ENCODE data around the gene PARVG. TPM values are rescaled to one million over a fixed set of nuclear protein-coding genes. Genes with fewer than 3 reads are reported as not detected.

The PARVG gene
- total RNA-seq, 1 experiment from 2014 or later, result 1.3 TPM

DNA sequence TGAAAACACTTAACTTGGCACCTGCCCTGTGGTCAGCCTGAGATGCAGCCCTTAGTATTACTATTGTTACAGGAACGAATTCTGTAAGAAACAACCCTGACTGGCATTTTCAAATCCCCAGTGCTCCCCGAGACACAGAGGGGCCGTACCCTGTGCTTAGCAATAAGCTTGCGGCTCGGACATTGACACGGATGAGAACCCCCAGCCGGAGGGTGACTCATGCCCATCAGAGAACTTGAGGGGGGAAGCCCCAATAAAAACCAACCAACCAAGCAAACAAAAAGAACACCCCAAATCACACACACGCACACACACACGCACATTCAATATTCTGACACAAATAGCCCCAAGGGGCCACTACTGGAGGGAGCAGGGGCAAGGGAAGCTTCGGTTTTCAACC is 68.2 kb downstream of the PARVG start:
- no CpG with 5 or more reads among the region's 10 CpGs for WGBS (ENCODE audit: extremely low coverage, insufficient read length, low lambda C conversion rate)
- no peaks in the 10 kb centered on the region for H3K9me3 ChIP-seq (ENCODE audit: control insufficient read depth, low read depth, low read length)
- H3K27me3 ChIP-seq (ENCODE audit: insufficient read depth, low read length), result no peaks in the 10 kb centered on the region
- H2BK5ac ChIP-seq (ENCODE audit: insufficient read length, low read length), result no peak overlapping the region
- H3K56ac ChIP-seq (ENCODE audit: insufficient read length, low read depth, low read length), result no peak overlapping the region
- H2BK120ac ChIP-seq (ENCODE audit: low read depth, low read length, poor library complexity, severe bottlenecking), result no peak overlapping the region
- Mint-ChIP-seq H3K36me3 (ENCODE audit: insufficient read depth in 1 of 3, low read depth in 3 of 3) (peaks cover 13 to 23% (median 16%) of the 10 kb centered on the region in 3 experiments; a peak in 6 of 7 replicates), H3K4me3 (no peak overlapping the region), H3K27ac (no peak overlapping the region), H3K9me3 (peaks cover 21 to 29% of the 10 kb centered on the region in 2 experiments), H3K4me1 (no peaks in the 10 kb centered on the region), H3K27me3 (ENCODE audit: low read depth) (peaks cover 3% of the 10 kb centered on the region)
- no peak overlapping the region for H2BK15ac ChIP-seq (ENCODE audit: low read depth, low read length)
- H2BK20ac ChIP-seq (ENCODE audit: low read depth, low read length, poor library complexity, severe bottlenecking), result no peak overlapping the region
- H3K23ac ChIP-seq (ENCODE audit: insufficient read length, low read depth, low read length), result no peak overlapping the region
- no peak overlapping the region for H4K91ac ChIP-seq (ENCODE audit: insufficient read length, low read depth, low read length)
- H4K5ac ChIP-seq (ENCODE audit: insufficient read length, low read depth, low read length), result no peak overlapping the region
- no peaks in the 10 kb centered on the region for H4K20me1 ChIP-seq (ENCODE audit: control insufficient read depth, insufficient read depth, insufficient read length)
- H3K14ac ChIP-seq (ENCODE audit: insufficient read depth, low read length), result no peak overlapping the region
- H3K9ac ChIP-seq (ENCODE audit: extremely low read depth, insufficient read length, low read length), result no peak overlapping the region
- no peak overlapping the region for H3K4me2 ChIP-seq (ENCODE audit: insufficient read depth, insufficient read length, low read length)
- H2AFZ ChIP-seq (ENCODE audit: low read length), result no peak overlapping the region
- H3K27ac ChIP-seq (ENCODE audit: insufficient read length, low read depth, low read length), result no peak overlapping the region
- H2AK5ac ChIP-seq (ENCODE audit: insufficient read length, low read length), result no peak overlapping the region
- H3K23me2 ChIP-seq (ENCODE audit: insufficient read length, low read depth, low read length, poor library complexity, severe bottlenecking), result no peaks in the 10 kb centered on the region
- H3T11ph ChIP-seq (ENCODE audit: low read length), result no peak overlapping the region
- H3K79me2 ChIP-seq (ENCODE audit: insufficient read depth, low read length), result no peaks in the 10 kb centered on the region
- TF ChIP-seq CTCF (conservative IDR thresholded peaks at IDR 0.05), result no peak
- H2BK12ac ChIP-seq (ENCODE audit: insufficient read length, low read depth, low read length), result no peak overlapping the region
- H3K18ac ChIP-seq (ENCODE audit: insufficient read length, low read depth, low read length), result no peak overlapping the region
- no peaks in the 10 kb centered on the region for H3K4me1 ChIP-seq (ENCODE audit: insufficient read depth, low read length)
- no peak for DNase-seq
- no peaks in the 10 kb centered on the region for H3K79me1 ChIP-seq (ENCODE audit: insufficient read depth, low read depth, low read length, poor library complexity, severe bottlenecking)
- H4K8ac ChIP-seq (replicated peaks; ENCODE audit: insufficient read length, low read depth, low read length), result no peak overlapping the region
- no peak overlapping the region for H3K4ac ChIP-seq (ENCODE audit: low read depth, low read length)

Measured in H9 (cell line).